C4-2B (cell line): Measurements from ENCODE around the gene CFAP91.

Experiments used
- H3K27ac ChIP-seq: fragments of 450-650 bp; 2 replicates; pipeline ENCODE4 v1.5.1; 2017
- ZFX ChIP-seq: fragments of 450-650 bp; IDR thresholded peaks from 2 replicates; pipeline ENCODE4 v1.6.1; 2017
- TF ChIP-seq, protein P1 (sequence below): fragments of 450-650 bp; conservative IDR thresholded peaks from 2 replicates; pipeline ENCODE4 v1.5.1; 2017; ENCODE audit warnings: mild to moderate bottlenecking

The CFAP91 gene

DNA sequence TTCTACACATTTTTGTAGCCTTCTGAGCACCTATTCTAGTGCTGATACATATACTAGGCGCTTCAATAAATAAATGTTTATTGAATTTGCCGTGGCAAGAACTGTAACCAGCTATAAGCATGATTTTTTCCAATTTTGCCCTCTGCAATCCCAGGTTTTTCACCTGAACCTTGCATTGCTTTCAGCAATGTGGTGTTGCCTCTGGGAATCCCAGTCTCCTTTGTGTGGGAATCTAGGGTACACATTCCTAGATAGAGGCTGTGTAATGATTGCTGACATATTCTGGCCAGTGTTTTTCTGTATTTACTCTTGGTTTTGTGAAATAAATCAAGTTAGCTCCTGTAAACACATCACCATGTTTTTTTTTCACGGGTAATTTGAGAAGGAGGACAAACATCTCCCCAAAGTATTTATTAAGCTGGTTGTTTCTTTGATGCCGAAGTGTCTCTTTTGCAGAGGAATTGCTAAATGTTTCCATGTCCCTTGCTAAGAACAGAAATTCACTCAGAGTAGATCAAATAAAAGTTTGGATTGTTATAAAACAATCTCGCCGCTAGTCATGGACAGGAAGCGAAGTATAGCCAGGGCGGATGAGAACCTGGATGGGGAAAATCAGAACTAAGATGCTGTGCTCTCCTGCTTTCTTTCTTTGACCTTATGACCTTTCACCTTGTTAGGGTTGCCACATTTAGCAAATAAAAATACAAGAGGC lies 1.2 kb downstream of the CFAP91 start:
- TF ChIP-seq, protein P1, sequence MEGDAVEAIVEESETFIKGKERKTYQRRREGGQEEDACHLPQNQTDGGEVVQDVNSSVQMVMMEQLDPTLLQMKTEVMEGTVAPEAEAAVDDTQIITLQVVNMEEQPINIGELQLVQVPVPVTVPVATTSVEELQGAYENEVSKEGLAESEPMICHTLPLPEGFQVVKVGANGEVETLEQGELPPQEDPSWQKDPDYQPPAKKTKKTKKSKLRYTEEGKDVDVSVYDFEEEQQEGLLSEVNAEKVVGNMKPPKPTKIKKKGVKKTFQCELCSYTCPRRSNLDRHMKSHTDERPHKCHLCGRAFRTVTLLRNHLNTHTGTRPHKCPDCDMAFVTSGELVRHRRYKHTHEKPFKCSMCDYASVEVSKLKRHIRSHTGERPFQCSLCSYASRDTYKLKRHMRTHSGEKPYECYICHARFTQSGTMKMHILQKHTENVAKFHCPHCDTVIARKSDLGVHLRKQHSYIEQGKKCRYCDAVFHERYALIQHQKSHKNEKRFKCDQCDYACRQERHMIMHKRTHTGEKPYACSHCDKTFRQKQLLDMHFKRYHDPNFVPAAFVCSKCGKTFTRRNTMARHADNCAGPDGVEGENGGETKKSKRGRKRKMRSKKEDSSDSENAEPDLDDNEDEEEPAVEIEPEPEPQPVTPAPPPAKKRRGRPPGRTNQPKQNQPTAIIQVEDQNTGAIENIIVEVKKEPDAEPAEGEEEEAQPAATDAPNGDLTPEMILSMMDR: no peak; the same call in 1 of the 2 replicates
- H3K27ac ChIP-seq: no peak overlapping the region

DNA sequence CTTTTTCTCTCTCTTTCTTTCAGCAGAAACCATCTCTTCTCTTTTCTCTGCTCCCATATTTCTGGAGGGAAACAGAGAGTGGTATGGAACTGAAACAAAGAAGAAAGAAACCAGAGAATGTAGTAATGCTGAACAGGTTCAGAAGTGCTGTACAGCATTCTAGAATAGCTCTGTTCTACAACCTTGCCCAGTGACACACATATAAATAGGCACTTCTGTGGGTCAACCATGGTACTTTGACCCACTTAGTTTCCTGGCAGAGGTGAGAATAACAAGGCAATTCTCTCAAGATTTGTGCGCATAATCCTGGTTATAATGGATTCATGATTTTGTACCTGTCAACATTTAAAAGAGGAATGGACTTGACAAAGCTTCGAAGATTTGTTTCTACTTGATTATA lies 12.3 kb downstream of the CFAP91 start:
- no peak overlapping the region for H3K27ac ChIP-seq

DNA sequence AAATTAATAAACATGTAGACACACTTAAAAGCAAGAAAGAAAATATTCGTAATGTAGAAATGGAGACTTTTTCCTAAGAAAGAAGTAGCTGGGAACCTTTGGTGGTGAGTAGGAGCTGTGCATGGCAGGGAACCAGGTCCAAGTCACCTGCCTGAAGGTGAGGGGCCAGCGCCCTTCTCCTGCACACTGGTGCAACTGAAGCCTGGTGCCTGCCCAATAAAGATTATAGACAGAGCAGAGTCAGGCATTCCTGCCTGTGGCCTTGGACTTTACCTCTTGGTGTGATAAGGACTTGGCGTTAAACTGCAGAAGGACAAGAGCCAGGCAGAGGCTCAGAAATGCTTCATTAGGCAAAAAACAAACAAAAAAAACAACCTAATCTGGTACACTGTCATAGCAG lies 14.2 kb downstream of the CFAP91 start:
- H3K27ac ChIP-seq: no peak overlapping the region
- TF ChIP-seq ZFX: no peak
- TF ChIP-seq, protein P1: no peak

More for the DNA sequence above, 12.3 kb downstream of the CFAP91 start:
- TF ChIP-seq, protein P1: no peak
- no peak for TF ChIP-seq ZFX

DNA sequence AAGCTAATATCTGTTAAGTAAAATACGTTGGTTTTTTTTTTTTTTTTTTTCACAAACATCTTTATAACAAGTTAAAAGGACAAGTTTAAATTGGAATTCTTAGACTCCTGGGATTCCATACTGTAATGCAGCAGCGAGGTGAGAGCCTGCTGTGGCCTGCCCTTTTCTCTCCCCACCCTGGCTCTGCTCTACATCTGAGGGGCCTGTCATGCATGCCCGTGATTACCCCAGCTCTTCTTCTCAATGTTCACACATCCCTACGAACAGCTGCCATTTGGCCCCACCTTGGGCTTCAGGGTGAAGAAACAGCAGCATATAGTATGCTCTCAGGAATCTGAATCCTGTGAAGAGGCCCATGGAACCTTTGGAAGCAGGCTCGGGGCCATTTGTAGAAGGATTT lies 14.7 kb downstream of the CFAP91 start:
- H3K27ac ChIP-seq: no peak overlapping the region
- TF ChIP-seq ZFX: no peak
- TF ChIP-seq, protein P1: no peak

DNA sequence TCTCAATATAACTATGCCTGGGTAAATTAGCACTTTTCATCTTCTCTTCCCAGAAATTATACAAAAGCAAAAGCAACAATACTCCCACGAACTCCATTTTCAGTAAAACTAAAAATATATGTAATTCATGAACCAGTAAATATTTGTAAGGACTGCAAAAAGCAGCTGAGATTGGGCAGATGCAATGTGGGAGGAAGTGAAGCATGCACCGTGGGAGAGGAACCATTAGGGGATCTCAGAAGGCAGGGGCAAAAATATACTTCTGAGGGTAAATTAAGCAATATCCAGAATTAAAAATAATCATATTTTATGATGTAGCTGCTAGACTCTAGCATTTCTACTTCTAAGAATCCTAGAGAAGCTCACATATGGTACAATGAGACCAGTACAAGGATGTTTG lies 20.2 kb downstream of the CFAP91 start:
- TF ChIP-seq ZFX: no peak
- TF ChIP-seq, protein P1: no peak
- H3K27ac ChIP-seq: no peak overlapping the region

DNA sequence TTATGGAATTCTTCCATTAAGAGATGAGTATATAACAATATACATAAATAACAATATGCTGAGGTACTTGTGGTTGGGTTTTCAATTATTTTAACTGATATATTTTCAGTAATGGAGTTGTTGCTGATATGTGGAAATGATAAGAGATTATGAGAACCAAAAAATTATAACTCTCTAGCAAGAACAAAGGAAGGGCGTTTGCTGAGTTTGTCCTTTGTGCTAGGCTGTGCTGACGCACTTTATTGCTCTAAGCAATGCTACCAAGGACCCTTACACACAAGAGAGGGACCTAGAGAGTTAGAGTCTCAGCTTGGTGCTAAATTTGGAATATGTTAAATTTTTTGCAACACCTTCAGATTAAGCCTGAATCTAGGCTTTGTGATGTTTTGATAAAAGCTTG lies 24.1 kb downstream of the CFAP91 start:
- TF ChIP-seq ZFX: no peak
- TF ChIP-seq, protein P1: no peak
- no peak overlapping the region for H3K27ac ChIP-seq

DNA sequence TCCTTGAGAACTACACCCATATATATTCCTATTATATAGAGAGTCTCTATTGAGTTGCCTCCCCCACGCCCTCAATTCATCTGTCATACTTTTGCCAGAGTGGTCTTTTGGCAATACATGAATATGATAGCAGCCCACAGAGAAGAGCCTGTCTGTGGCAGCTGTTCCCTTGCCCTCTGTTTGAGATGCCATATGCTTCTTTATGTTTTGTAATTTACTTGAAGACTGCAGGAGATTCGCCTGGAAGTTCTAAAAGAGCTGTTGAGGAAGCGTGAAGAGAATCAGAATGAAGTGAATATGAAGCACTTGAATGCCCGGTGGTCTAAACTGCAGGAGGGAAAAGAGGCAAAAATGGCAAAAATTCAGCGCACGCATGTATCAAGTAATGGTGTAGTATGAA lies 27.2 kb downstream of the CFAP91 start:
- no peak overlapping the region for H3K27ac ChIP-seq
- TF ChIP-seq, protein P1: no peak
- no peak for TF ChIP-seq ZFX
